Left cardiac atrium (tissue), 4 donors: ENCODE results near the gene SUDS3. TPM values are rescaled to one million over a fixed set of nuclear protein-coding genes. Genes with fewer than 3 reads are reported as not detected.
"Not testable (repeated sequence)": the region's sequence is repeated elsewhere in the genome, so short reads cannot be mapped to it uniquely, and the experiment has no call there.

Experiments used
- ATAC-seq, 2 donors: fragments of 200-7000 bp; cut with Tn5 transposase; one replicate each; pipeline ENCODE4 v1.9.1; 2020; ENCODE audit warnings: mild to moderate bottlenecking in 2 of 2, moderate library complexity in 2 of 2
- DNase-seq: peaks from one replicate; pipeline ENCODE4 v3.0.0-alpha.2; 2020
- intact Hi-C, 2 donors: fragments of 100-400 bp; cut with DNase I; formaldehyde crosslinking; loops; one replicate each; pipeline versions ENCODE4 v1.14.1 to v1.15.1; 2022 to 2023
- total RNA-seq, 2 donors: library from RNA; stranded (reverse); fragmentation: NEBNext Ultra II Directional; extraction: Animal tissue kit (Norgen Biotek cat#: 25700); gene quantifications; one replicate each; pipeline ENCODE4 v1.2.1, GENCODE V29; 2021
- donor health status: DM: no; HTN: yes; CAD: no.
- donor health status: DM: no; HTN: yes; CAD: no; lungs with severe emphysema.
- donor health status: DM: yes; HTN: yes; CAD: no.
- donor health status: Dilated cardiomyopathy.

The SUDS3 gene
- total RNA-seq, 2 donors from 2014 or later = 18.1 to 19.7 TPM

DNA sequence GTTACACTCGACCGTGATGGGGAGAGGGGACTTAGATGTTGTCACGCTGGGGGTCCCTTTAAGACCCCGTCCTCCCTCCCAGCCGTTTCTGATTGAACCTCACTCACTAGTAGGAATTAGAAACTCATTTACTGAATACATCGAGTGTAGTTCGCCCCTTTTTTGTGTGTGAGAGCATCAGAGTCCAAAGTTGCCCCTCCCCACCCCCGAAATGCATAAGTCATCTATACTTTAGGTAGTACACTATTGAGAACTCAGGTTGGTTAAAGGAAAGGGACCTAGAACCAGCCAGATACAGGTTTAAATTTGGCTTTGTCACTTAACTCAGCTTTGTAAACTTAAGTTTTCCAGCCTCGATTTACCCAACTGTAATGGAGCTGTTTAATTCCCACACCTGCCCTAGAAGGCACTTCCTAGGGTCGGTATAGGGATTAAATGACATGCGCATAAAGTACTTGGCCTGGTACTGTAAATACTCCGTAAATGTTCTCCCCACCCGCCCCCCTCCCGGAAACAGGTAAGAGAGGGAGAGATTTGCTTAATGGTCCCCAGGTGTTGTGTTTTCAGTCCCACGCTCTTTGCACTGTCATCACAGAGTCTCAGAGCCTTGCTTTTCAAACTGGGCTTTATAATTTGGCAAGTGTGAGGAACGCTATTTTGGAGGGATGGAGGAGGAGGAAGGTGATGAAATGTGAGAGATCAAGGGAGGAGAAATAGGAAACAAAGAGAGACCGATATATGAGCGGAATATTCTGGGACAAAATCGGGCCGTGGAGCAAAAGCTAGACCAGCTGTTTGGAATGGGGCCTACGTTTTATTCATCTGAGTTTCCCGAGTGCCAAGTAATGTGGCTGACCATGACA lies 897 bp downstream of the SUDS3 start:
- intact Hi-C loops = loop anchor here in 1 of 2 donors (2.0 to 10.0 kb wide), 2 partner anchors 256 to 502 kb away; no protein-coding TSS in a partner anchor
- no peak for ATAC-seq

GRCh38 chr12:118377884-118378470 lies 1.6 kb downstream of the SUDS3 start:
- ATAC-seq (no peak), DNase-seq (peak; percentile 54)
- intact Hi-C loops = loop anchor here in 1 of 2 donors (2.0 to 10.0 kb wide), 2 partner anchors 257 to 503 kb away; no protein-coding TSS in a partner anchor

More for the DNA sequence above, 897 bp downstream of the SUDS3 start:
- no peak for DNase-seq

DNA sequence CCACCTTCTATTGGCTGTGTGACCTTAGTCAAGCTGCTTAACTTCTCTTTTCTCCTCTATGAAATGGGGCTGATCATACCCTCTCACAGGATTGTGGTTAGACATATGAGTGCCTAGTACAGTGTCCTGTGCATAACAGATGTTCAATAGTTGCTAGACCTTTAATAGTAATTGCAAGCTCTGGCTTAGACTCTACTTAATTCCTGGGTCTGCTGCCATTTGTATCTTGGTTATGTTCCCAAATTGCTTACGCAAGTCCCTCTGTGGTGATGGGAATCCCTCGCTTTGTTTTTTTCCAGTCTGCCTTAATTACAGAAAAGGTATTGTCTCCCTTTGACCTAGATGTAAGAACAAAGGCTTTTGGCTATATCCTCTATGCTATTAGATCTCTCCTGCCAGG lies 15.1 kb downstream of the SUDS3 start:
- DNase-seq (no peak), ATAC-seq (peak in 1 of 2 donors; percentile 55)
- intact Hi-C loops = loop anchor here in 1 of 2 donors (5.0 kb wide), 1 partner anchor 209 kb away; no protein-coding TSS in a partner anchor

- intact Hi-C loops = loop anchor here in 1 of 2 donors (5.0 kb wide), 1 partner anchor 210 kb away; no protein-coding TSS in a partner anchor
- ATAC-seq (no peak), DNase-seq (no peak)
Measured at GRCh38 chr12:118391836-118392235, 15.5 kb downstream of the SUDS3 start.

- DNase-seq (no peak), ATAC-seq (peak; percentile 54 to 61)
- intact Hi-C loops = no loop called here
Measured at GRCh38 chr12:118397708-118398440, 21.5 kb downstream of the SUDS3 start.

GRCh38 chr12:118398524-118398923 lies 22.2 kb downstream of the SUDS3 start:
- intact Hi-C loops = no loop called here
- no peak for DNase-seq
- ATAC-seq = no peak

DNA sequence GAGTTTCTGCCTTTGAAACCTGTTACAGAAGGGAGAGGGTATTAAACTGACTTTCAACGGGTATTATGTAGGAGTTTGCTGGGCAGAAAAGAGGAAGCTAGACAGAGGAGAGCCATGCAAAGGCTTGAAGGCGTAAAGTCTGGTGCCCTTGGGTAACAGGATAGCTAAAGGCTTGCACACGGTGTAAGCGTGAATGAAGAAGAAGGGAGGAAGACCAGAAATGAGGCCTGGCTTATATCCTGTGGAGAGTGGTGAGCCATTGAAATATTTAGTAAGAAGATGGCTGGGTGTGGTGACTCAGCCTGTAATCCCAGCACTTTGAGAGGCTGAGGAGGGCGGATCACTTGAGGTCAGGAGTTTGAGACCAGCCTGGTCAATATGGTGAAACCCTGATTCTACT lies 22.6 kb downstream of the SUDS3 start:
- intact Hi-C loops = no loop called here
- no peak for ATAC-seq
- DNase-seq = no peak

DNA sequence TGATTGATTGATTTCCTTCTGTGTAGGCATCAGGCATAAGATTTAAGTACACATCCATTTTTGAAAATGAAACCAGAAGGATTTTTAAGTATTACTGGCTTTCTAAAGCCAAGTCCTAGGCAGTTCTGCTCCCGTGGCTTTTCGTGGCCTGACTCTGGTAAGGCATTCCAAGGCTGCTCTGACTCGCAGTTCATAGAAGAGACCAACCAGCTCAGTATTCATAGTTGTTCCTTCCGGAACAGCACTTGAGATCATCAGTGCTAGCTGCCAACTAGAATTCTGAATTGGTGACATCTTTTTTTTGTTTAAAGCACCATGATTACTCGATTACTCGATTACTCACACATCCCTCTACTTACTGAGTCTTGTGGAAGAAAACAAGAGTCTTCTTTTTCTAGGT lies 25.9 kb downstream of the SUDS3 start:
- ATAC-seq (peak in 1 of 2 donors; percentile 59), DNase-seq (no peak)
- intact Hi-C loops = loop anchor here (5.0 to 10.0 kb wide), 5 partner anchors 205 to 1013 kb away; no protein-coding TSS in a partner anchor

DNA sequence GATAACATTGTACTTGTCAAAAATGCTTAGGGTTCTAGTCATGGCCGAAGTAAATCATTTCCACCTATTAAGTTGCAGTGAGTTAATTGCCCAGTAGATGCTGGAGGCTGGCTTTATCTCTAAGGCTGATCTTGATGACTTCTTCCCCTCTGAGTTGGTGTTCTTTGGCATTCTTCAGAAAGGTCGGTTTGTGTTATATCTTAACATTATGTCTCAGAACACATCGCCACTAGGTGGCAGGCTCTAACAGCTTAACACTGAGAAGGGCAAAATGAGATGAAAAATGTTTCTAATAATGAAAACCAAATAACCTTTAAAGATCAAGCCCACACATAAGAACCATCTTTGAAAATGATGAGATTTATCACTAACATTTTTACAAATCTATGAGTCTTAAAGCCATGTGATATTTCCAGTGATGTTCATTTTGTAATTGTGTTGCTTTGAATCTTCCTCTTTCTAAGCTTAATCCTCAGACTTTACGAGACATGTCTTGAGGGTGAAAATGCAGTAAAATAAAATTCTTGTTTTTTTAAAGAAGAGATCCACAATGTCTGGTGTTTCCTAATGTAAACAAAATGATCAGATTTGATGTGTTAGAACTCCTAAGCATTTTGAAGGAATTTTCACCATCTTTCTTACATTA lies 28.6 kb downstream of the SUDS3 start:
- peak in 1 of 2 donors; percentile 47 for ATAC-seq
- intact Hi-C loops = loop anchor here (5.0 to 10.0 kb wide), 5 partner anchors 202 to 1010 kb away; no protein-coding TSS in a partner anchor
- DNase-seq = peak; percentile 72

DNA sequence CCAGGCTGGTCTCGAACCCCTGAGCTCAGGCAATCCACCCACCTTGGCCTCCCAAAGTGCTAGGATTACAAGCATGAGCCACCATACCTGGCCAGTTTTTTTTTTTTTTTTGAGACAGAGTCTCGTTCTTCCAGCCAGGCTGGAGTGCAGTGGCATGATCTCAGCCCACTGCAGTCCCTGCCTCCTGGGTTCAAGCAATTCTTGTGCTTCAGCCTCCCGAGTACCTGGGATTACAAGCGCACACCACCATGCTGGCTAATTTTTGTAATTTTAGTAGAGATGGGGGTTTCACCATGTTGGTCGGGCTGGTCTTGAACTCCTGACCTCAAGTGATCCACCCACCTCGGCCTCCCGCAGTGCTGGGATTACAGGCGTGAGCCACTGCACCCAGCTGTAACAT lies 31.9 kb downstream of the SUDS3 start:
- DNase-seq, ATAC-seq: not testable (repeated sequence)
- intact Hi-C loops = loop anchor here (10.0 kb wide), 4 partner anchors 217 to 1007 kb away; no protein-coding TSS in a partner anchor

GRCh38 chr12:118409834-118410233 lies 33.5 kb downstream of the SUDS3 start:
- ATAC-seq = no peak
- intact Hi-C loops = loop anchor here (10.0 kb wide), 4 partner anchors 215 to 1005 kb away; no protein-coding TSS in a partner anchor
- no peak for DNase-seq

GRCh38 chr12:118417942-118418341 lies 41.6 kb downstream of the SUDS3 start:
- intact Hi-C loops = no loop called here
- DNase-seq = no peak
- ATAC-seq = no peak

GRCh38 chr12:118418385-118419057 lies 42.2 kb downstream of the SUDS3 start:
- intact Hi-C loops = no loop called here
- ATAC-seq (no peak), DNase-seq (no peak)

DNA sequence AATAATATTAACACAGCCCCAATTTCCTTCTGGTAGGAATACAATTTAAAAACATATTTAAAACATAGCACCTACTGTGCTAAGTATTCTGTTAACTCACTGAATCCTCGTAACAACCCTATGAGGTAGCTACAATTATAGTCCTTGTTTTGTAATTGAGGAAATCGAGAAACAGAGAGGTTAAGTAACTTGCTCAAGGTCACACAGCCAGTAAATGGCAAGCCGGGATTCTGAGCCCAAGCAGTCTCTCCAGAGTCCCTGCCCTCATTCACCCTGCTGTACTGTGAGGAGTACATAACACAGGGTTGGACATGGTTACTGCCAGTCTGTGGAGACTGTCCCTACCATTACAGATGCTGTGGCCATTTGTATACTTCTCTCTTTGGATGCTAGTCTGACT lies 44.3 kb downstream of the SUDS3 start:
- intact Hi-C loops = no loop called here
- DNase-seq (no peak), ATAC-seq (no peak)

GRCh38 chr12:118424884-118425283 lies 48.5 kb downstream of the SUDS3 start:
- intact Hi-C loops = no loop called here
- DNase-seq = no peak
- no peak for ATAC-seq

- DNase-seq (no peak), ATAC-seq (no peak)
- intact Hi-C loops = no loop called here
Measured at GRCh38 chr12:118425364-118425763, 49.0 kb downstream of the SUDS3 start.

- intact Hi-C loops = no loop called here
- ATAC-seq (no peak), DNase-seq (no peak)
Measured at GRCh38 chr12:118427819-118428218, 51.5 kb downstream of the SUDS3 start.

DNA sequence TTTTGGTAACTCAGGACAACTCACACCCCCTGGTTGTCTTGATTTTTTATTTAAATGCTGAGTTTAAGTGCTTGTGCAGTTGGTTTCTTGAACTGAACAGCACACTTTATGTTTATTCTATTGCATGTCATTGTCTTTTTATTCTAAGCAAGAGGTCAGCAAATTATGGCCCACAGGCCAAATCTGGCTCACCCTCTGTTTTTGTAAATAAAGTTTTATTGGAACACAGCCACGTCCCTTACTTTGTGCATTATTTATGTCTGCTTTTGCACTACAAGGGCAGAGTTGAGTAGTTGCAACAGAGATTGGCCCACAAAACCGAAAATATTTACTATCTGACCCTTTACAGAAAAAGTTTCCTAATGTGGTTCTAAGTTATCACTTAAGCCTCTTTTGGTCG lies 52.3 kb downstream of the SUDS3 start:
- intact Hi-C loops = no loop called here
- ATAC-seq (no peak), DNase-seq (no peak)
